Measurements from ENCODE around the gene CHKA. TPM values are rescaled to one million over a fixed set of nuclear protein-coding genes. Genes with fewer than 3 reads are reported as not detected.

Gene CHKA
- total and polyA plus RNA-seq, 4 donors, result 8.2 to 19.9 (median 12.1) TPM

- H3K36me3 ChIP-seq (ENCODE audit: control insufficient read depth in 1 of 2, insufficient read depth in 2 of 2, low read length in 1 of 2), result no peaks in the 10 kb centered on the region
- no peak overlapping the region for H3K27ac ChIP-seq (ENCODE audit: low read depth in 1 of 2, low read length in 2 of 2)
- no peaks in the 10 kb centered on the region for H3K9me3 ChIP-seq (ENCODE audit: control insufficient read depth, low read length)
- WGBS, 2 donors, result 16 to 24% methylated on average over 32 to 48 of the region's 48 CpGs
- peak overlapping the region in 1 of 2 donors; percentile 44 for H3K4me3 ChIP-seq (ENCODE audit: low read length in 2 of 2)
- DNase-seq (peak; percentile 56 to 86), ATAC-seq (ENCODE audit: low FRiP score) (peak; percentile 78)
- no peaks in the 10 kb centered on the region for H3K4me1 ChIP-seq (ENCODE audit: control insufficient read depth in 1 of 2, insufficient read depth in 2 of 2, low read length in 2 of 2)
- intact Hi-C loops (cut with DNase I), result no loop called here
- no peaks in the 10 kb centered on the region for H3K27me3 ChIP-seq (ENCODE audit: control insufficient read depth in 1 of 2, insufficient read depth in 2 of 2, low read length in 1 of 2)
Measured at GRCh38 chr11:68127714-68128681, 6.8 kb upstream of the CHKA start.

GRCh38 chr11:68125164-68125563, 4.0 kb upstream of the CHKA start:
- Histone ChIP-seq H3K9me3 (ENCODE audit: control insufficient read depth, low read length) (no peaks in the 10 kb centered on the region), H3K4me1 (ENCODE audit: control insufficient read depth in 1 of 2, insufficient read depth in 2 of 2, low read length in 2 of 2) (no peaks in the 10 kb centered on the region), H3K27me3 (ENCODE audit: control insufficient read depth in 1 of 2, insufficient read depth in 2 of 2, low read length in 1 of 2) (no peaks in the 10 kb centered on the region), H3K36me3 (ENCODE audit: control insufficient read depth in 1 of 2, insufficient read depth in 2 of 2, low read length in 1 of 2) (no peaks in the 10 kb centered on the region), H3K4me3 (ENCODE audit: low read length in 2 of 2) (no peak overlapping the region), H3K27ac (ENCODE audit: low read depth in 1 of 2, low read length in 2 of 2) (no peak overlapping the region)
- no peak for ATAC-seq (ENCODE audit: low FRiP score)
- 72 to 86% methylated on average over 4 of the region's 4 CpGs for WGBS, 2 donors
- intact Hi-C loops (cut with DNase I), result no loop called here
- DNase-seq, result peak in 1 of 2 donors; percentile 39

GRCh38 chr11:68122936-68123539, 1.9 kb upstream of the CHKA start:
- Histone ChIP-seq H3K27me3 (ENCODE audit: control insufficient read depth in 1 of 2, insufficient read depth in 2 of 2, low read length in 1 of 2) (no peaks in the 10 kb centered on the region), H3K4me3 (ENCODE audit: low read length in 2 of 2) (no peak overlapping the region), H3K36me3 (ENCODE audit: control insufficient read depth in 1 of 2, insufficient read depth in 2 of 2, low read length in 1 of 2) (no peaks in the 10 kb centered on the region), H3K9me3 (ENCODE audit: control insufficient read depth, low read length) (no peaks in the 10 kb centered on the region), H3K4me1 (ENCODE audit: control insufficient read depth in 1 of 2, insufficient read depth in 2 of 2, low read length in 2 of 2) (no peaks in the 10 kb centered on the region), H3K27ac (ENCODE audit: low read depth in 1 of 2, low read length in 2 of 2) (no peak overlapping the region)
- no peak for DNase-seq
- intact Hi-C loops (cut with DNase I), result loop anchor here in 1 of 2 donors (5.0 kb wide), 1 partner anchor 111 kb away; the partner anchor contains the start of gene ALDH3B1
- WGBS, 2 donors, result 87 to 88% methylated on average over 9 of the region's 9 CpGs
- no peak for ATAC-seq (ENCODE audit: low FRiP score)

- Histone ChIP-seq H3K9me3 (ENCODE audit: control insufficient read depth, low read length) (no peaks in the 10 kb centered on the region), H3K4me1 (ENCODE audit: control insufficient read depth in 1 of 2, insufficient read depth in 2 of 2, low read length in 2 of 2) (no peaks in the 10 kb centered on the region), H3K27ac (ENCODE audit: low read depth in 1 of 2, low read length in 2 of 2) (peak overlapping the region; percentile 69 to 83), H3K27me3 (ENCODE audit: control insufficient read depth in 1 of 2, insufficient read depth in 2 of 2, low read length in 1 of 2) (no peaks in the 10 kb centered on the region), H3K4me3 (ENCODE audit: low read length in 2 of 2) (peak overlapping the region; percentile 66 to 86), H3K36me3 (ENCODE audit: control insufficient read depth in 1 of 2, insufficient read depth in 2 of 2, low read length in 1 of 2) (no peaks in the 10 kb centered on the region)
- ATAC-seq (ENCODE audit: low FRiP score) (no peak), DNase-seq (peak; percentile 77 to 88)
- WGBS, 2 donors, result 3 to 5% methylated on average over 47 to 73 of the region's 73 CpGs
- intact Hi-C loops (cut with DNase I), result loop anchor here in 1 of 2 donors (5.0 kb wide), 1 partner anchor 108 kb away; the partner anchor contains the start of gene ALDH3B1
Measured at GRCh38 chr11:68120273-68121066, 718 bp downstream of the CHKA start.

- H3K27ac ChIP-seq (ENCODE audit: low read depth in 1 of 2, low read length in 2 of 2), result no peak overlapping the region
- H3K36me3 ChIP-seq (ENCODE audit: control insufficient read depth in 1 of 2, insufficient read depth in 2 of 2, low read length in 1 of 2), result no peaks in the 10 kb centered on the region
- WGBS, 2 donors, result 89 to 91% methylated on average over 4 of the region's 4 CpGs
- no peaks in the 10 kb centered on the region for H3K9me3 ChIP-seq (ENCODE audit: control insufficient read depth, low read length)
- no peaks in the 10 kb centered on the region for H3K4me1 ChIP-seq (ENCODE audit: control insufficient read depth in 1 of 2, insufficient read depth in 2 of 2, low read length in 2 of 2)
- H3K27me3 ChIP-seq (ENCODE audit: control insufficient read depth in 1 of 2, insufficient read depth in 2 of 2, low read length in 1 of 2), result no peaks in the 10 kb centered on the region
- H3K4me3 ChIP-seq (ENCODE audit: low read length in 2 of 2), result no peak overlapping the region
- intact Hi-C loops (cut with DNase I), result no loop called here
- DNase-seq (no peak), ATAC-seq (ENCODE audit: low FRiP score) (no peak)
Measured at GRCh38 chr11:68118706-68119448, 2.3 kb downstream of the CHKA start.

GRCh38 chr11:68117853-68118470, 3.2 kb downstream of the CHKA start:
- Histone ChIP-seq H3K36me3 (ENCODE audit: control insufficient read depth in 1 of 2, insufficient read depth in 2 of 2, low read length in 1 of 2) (no peaks in the 10 kb centered on the region), H3K9me3 (ENCODE audit: control insufficient read depth, low read length) (no peaks in the 10 kb centered on the region), H3K4me1 (ENCODE audit: control insufficient read depth in 1 of 2, insufficient read depth in 2 of 2, low read length in 2 of 2) (no peaks in the 10 kb centered on the region), H3K4me3 (ENCODE audit: low read length in 2 of 2) (no peak overlapping the region), H3K27me3 (ENCODE audit: control insufficient read depth in 1 of 2, insufficient read depth in 2 of 2, low read length in 1 of 2) (no peaks in the 10 kb centered on the region), H3K27ac (ENCODE audit: low read depth in 1 of 2, low read length in 2 of 2) (no peak overlapping the region)
- DNase-seq (no peak), ATAC-seq (ENCODE audit: low FRiP score) (no peak)
- intact Hi-C loops (cut with DNase I), result no loop called here
- WGBS, 2 donors, result 95 to 97% methylated on average over 11 of the region's 11 CpGs

GRCh38 chr11:68116974-68117373, 4.2 kb downstream of the CHKA start:
- H3K36me3 ChIP-seq (ENCODE audit: control insufficient read depth in 1 of 2, insufficient read depth in 2 of 2, low read length in 1 of 2), result no peaks in the 10 kb centered on the region
- H3K4me1 ChIP-seq (ENCODE audit: control insufficient read depth in 1 of 2, insufficient read depth in 2 of 2, low read length in 2 of 2), result no peaks in the 10 kb centered on the region
- H3K27ac ChIP-seq (ENCODE audit: low read depth in 1 of 2, low read length in 2 of 2), result no peak overlapping the region
- WGBS, 2 donors, result 86% methylated on average over 3 of the region's 3 CpGs
- ATAC-seq (ENCODE audit: low FRiP score) (no peak), DNase-seq (no peak)
- intact Hi-C loops (cut with DNase I), result no loop called here
- H3K4me3 ChIP-seq (ENCODE audit: low read length in 2 of 2), result no peak overlapping the region
- no peaks in the 10 kb centered on the region for H3K9me3 ChIP-seq (ENCODE audit: control insufficient read depth, low read length)
- no peaks in the 10 kb centered on the region for H3K27me3 ChIP-seq (ENCODE audit: control insufficient read depth in 1 of 2, insufficient read depth in 2 of 2, low read length in 1 of 2)

Measured in aorta (tissue), 5 donors.